HG02884 (cell line): ENCODE results near the gene EDA.

Experiments
- ATAC-seq: cut with Tn5 transposase; IDR thresholded peaks from one replicate; pipeline ENCODE4 v1.9.1; 2021; ENCODE audit warnings: mild to moderate bottlenecking, moderate library complexity; ENCODE audit not compliant: unreplicated experiment

Gene EDA

DNA sequence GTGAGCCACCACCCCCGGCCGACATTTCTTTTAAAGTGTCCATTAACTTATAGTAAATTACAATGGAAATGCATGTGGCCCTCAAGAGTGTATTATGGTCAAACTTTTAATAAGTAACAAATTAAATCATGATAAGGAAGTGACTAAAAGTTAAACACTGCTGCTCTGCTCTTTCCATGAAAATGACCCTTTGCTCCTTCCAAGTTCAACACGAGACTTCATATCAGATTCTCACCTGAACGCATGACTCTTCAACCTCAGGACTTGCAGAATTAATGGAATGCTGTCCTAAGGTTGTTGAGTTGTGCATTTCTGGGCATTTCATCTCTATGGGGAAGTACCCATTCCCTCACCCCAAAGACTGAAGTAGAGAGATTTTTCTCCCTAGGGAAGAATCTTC is 406.7 kb downstream of the EDA start:
- no peak for ATAC-seq

GRCh38 chrX:70025464-70025863 is 409.6 kb downstream of the EDA start:
- no peak for ATAC-seq

DNA sequence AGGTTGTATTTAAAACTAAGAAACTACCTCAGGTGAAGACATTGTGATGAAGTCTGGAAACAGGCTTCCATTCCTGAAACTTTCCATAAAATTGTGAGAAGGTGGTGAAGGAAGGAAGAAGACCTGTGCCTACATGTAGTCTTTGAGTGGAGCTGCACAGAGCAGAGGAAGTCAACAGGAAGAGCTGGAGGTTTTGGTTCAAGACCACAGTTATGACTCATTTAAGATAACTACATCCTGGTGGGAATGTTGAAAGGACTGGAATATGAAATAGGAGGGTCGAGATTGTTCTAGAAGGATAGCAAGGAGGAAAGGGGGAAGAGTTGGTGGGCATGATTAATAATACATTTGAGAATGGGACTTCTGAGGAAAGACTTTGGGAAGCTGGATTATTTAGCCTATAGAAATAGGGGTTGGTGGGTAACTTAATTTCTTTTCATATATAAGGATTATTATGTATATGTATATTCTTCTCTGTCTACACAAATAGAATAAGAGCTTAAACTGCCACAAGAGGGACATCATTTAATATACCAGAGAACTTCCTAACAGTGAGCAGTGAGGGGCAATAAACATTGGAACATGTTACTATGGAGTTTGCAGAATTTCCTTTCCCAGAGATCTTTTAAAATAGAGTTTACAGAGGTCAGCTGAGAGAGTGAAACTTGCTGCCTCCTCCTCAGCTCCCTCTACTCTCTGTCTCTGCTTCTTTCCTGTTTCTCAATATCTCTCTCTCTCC is 410.4 kb downstream of the EDA start:
- no peak for ATAC-seq

GRCh38 chrX:70026851-70027200 is 410.9 kb downstream of the EDA start:
- no peak for ATAC-seq

GRCh38 chrX:70029863-70030262 is 413.9 kb downstream of the EDA start:
- ATAC-seq: no peak

GRCh38 chrX:70030301-70030767 is 414.4 kb downstream of the EDA start:
- ATAC-seq: peak; percentile 69

DNA sequence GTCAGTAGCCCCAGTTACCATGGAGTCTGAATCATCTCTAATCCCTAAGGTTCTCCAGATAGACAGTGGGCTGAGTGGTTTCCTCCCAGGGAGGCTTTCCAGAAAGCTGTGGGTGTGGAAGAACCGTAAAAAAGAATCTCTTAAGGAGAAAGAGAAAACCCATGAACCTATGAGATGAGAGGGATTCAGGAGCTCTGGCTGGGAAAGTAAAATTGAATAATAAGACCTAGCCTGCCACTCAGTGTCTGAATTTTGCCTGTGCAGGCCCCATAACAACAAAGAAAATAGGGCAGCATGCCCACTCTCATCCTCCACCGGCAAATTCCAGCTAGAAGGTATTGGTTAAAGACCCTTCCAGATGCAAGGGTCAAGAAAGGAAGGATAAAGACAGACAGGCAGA is 416.9 kb downstream of the EDA start:
- no peak for ATAC-seq

DNA sequence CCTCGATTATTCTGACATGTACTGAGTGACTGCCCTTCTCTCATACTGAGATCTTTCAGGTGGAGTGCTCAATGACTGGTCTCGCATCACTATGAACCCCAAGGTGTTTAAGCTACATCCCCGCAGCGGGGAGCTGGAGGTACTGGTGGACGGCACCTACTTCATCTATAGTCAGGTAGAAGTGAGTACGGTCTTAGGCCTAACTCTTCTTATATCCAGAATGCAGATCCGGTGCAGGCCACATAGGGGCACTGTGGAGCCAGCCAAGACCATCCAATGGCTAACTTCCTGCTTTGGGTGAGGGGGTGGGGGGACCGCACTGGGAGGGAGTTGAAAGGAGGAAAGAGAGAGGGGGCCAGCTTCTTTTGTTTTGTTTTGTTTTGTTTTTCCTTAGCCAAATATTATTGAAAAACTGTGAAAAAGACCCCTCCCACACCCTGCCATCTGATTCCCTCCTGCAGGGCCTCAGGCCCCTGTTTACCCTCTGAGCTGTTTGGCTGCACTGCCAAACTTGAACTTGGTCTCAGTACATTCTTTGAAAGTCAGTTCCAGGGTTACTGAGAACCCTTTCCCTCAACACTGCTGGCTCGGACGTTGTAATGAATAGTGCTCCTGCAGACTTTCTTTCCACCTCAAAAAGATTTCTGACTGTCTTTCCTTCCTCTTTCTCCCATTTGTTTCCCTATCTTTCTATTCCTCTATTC is 417.6 kb downstream of the EDA start:
- peak; percentile 60 for ATAC-seq

- no peak for ATAC-seq
These were observed 418.7 kb downstream of the EDA start for GRCh38 chrX:70034646-70035045.

DNA sequence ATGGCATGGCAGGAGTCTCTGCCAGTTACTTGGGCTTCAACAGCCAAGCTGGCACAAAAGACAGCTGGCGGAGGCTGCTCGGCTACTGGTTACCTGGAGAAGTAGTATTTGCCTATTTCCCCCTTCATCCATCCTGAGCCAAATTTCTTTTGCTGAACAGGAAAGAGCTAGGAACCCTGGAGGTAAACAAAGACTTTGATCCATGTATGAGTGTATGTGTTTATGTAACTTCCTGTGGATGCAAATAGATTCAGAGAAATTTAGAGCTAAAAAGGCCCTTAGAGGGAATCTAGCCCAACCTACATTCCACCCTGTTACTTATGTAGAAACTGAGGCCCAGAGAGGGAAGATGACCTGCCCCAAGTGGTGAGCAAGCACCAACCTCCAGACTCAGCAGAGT is 422.6 kb downstream of the EDA start:
- no peak for ATAC-seq

DNA sequence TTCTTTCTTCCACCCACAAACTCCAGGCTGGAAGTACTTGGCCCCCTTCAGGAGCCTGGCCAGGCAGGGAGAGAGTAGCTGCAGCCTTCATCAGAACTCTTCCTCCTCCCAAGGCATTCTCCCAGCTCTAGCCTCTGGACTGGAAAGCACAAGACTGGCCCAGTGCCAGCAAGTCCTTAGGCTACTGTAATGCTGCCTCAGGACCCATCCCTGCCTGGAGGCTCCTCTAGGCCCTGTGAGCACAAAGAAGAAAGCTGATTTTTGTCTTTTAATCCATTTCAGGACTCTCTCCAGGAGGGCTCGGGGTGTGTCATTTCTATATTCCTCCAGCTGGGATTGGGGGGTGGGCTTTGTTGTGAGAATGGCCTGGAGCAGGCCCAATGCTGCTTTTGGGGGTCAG is 423.0 kb downstream of the EDA start:
- ATAC-seq: no peak

GRCh38 chrX:70039758-70040157 is 423.8 kb downstream of the EDA start:
- ATAC-seq: no peak

DNA sequence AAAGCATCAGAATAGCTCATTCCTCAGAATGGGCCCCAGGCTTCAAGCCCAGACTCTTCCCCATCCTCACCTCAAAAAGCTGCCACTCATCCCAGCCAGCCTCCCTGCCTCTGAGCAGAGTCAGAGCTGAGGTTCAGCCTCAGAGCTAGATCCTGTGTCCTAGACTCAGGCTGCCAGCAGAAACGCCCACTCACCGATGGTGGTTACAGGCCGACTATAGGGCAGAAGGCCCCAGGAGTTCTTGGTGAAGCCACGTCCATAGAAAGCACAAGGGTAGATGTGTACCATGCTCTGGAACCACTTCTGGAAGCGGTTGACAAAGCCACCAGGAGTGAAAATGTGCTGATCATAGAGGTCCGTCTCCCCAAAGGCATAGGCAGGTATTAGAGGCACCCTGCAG is 426.1 kb downstream of the EDA start:
- ATAC-seq: no peak

DNA sequence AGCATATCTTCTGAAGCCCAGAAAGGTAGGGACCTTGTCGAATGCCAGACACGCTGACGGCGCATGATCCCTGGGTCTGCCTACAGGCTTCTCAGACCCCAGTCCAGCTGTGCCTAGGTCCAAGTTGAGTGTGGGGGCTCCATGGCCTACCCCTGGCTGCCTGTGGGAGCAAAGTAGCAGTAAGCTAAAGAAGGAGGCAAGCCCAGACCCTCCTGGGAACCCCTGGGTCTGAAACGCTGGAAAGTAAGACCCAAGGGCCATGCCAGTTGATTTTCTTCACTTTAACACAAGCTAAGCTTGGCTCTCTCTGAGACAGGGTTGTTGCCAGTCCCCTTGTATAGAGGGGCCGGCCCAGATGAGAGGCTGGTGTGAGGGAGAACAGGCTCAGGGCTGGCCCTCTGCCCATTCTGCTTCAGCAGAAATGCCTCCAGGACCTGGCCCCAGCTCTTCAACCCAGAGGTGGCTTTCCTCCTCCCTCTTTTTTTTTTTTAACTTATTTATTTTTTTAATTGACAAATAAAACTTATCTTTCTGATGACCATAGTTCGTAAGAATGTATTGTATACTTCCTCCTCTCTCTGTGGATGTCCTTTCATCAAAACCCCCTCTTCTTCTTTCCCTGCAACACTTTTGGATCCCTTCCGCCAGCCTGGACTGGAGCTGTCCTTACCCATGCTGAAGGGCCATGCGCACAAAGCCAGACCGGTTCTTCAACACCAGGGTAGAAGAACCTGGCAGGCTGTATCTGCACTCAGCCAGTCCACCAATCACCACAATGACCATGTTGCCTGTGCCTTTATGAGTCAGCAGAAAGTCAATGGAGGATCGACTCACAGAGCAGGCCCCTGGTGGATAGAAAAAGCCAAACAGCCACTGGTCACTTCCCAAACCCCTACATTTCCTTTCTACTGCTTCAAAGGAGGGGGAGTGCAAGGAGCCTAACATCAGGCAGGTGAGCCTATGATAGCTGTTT is 426.8 kb downstream of the EDA start:
- ATAC-seq: no peak

DNA sequence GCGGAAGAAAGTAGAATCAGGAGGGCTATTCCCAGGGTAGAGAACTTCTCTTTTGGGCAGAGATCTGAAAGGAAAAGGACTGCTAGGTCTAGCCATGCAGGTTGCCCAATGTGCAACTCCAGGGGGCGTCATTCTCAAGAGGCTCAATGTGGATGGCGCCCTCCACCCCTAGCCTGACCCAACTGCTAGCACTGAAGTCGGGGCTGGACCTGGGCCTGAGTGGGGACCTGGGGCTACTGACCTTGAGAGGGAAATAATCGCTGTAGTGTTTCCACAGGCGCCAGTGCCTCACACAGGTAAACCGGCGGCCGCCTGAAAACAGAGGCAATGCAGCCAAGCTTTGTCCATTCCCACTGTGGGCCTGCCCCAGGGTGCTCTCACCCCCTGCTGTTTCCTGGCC is 427.8 kb downstream of the EDA start:
- no peak for ATAC-seq

GRCh38 chrX:70044541-70045245 is 428.8 kb downstream of the EDA start:
- no peak for ATAC-seq

GRCh38 chrX:70046978-70047377 is 431.1 kb downstream of the EDA start:
- no peak for ATAC-seq

DNA sequence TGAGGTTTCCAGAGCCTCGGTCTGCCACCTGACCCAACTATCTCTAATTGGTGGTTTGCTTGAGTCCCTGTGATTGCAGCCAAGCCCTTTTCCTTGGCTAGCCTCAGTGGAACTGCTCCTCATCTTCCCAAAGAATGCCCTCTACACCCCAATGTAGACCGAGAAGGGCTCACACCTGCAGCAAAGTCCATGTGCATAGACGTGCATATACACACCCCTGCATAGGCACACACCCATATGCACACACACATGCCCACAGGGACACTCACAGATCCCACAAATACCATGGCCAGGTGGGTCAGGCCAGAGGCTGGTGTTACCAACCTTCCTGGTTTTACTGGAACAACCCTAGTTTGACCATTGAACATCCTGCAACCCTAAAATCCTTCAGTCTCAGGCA is 433.5 kb downstream of the EDA start:
- ATAC-seq: no peak

DNA sequence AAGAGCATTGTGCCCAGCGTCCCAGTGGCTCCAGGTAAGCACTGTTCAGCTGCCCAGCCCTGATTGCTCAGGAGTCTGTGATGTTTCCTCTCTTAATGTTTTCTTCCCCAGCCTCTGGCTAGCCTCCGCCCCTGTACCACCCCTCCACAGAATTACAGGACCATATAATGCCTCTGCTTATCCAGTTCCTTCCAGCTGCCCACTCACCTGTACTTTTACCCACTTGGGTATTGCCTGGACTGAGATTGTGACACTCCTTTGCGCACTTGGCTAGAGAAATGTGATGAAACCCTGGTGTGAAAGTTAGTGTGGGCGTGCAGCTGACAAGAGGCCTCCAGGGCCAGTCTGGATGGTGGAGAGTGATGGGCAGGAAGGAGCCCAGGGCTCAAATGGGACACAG is 434.0 kb downstream of the EDA start, which contains the start of gene AWAT2:
TSS of gene AWAT2 (minus strand) at position 14 of the 400 bp plus-strand sequence. CDS start at position 8, 6 bp downstream.
- ATAC-seq: no peak

DNA sequence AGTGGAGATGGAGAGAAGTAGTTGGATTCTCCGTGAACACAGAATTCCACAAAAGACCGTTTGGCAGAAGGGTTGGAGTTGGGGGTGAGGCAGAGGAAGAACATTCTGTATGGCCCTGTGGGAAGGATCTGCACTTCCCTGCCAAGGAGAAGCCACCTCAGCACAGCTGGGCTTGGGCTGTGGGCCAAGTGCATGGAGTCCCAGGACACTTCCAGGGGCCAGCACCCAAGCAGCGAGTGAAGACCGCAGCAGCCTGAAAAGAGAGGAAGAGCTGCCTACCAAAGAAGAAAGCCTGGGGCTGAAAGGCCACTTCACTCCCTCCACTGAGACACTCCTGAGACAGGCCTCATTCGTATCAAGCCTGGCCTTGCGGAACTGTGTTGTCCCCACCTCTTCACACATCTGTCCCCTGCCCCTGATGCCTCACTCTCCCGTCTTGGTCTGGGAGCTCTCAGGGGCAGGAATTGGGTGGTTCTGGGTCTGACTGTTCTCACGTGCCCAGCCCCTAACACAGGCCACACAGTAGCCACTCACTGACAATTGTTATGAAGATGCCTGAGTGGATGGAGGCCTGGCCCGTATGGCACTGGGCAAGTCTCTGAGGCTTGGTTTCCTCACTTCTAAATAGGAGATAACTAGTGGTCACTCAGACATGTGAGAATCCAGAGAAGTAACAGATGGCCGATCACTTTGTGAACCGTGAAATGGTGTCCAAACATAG is 437.1 kb downstream of the EDA start:
- no peak for ATAC-seq
